Measurements from ENCODE around the gene CSF1. TPM values are rescaled to one million over a fixed set of nuclear protein-coding genes. Genes with fewer than 3 reads are reported as not detected.

Gene CSF1
- total and polyA plus RNA-seq, 2 experiments from 2014 or later = 60.0 to 67.9 TPM

- peaks cover 10% of the 10 kb centered on the region; the same call in 1 of the 2 replicates for H3K36me3 ChIP-seq (ENCODE audit: low read depth)
- DNase-seq = no peak
- no peak overlapping the region for H3K9ac ChIP-seq
- H3K4me1 ChIP-seq (ENCODE audit: insufficient read depth) = peaks cover 29% of the 10 kb centered on the region
- H3K9me3 ChIP-seq (ENCODE audit: low read depth) = peaks cover 4% of the 10 kb centered on the region
- no peaks in the 10 kb centered on the region for H3K9me2 ChIP-seq (ENCODE audit: insufficient read depth)
- H4K20me1 ChIP-seq (ENCODE audit: insufficient read depth) = no peaks in the 10 kb centered on the region
- H2AFZ ChIP-seq = no peak overlapping the region
- H3K79me2 ChIP-seq (ENCODE audit: insufficient read depth) = no peaks in the 10 kb centered on the region
- H3K4me2 ChIP-seq (ENCODE audit: unreplicated experiment) = no peak overlapping the region
- in situ Hi-C loops (cut with MboI) = no loop called here
- 89 to 95% methylated on average over 5 of the region's 5 CpGs for WGBS, 2 experiments (ENCODE audit: low coverage in 1 of 2, low lambda C conversion rate in 2 of 2, missing lambda C conversion rate in 2 of 2)
- H3K27me3 ChIP-seq (replicated peaks; ENCODE audit: insufficient read depth) = no peaks in the 10 kb centered on the region
- H3K4me3 ChIP-seq = no peak overlapping the region
- TF ChIP-seq EZH2phosphoT487 (IDR thresholded peaks at IDR 0.05; ENCODE audit: insufficient read depth, low read depth) = no peak
- no peak for TF ChIP-seq EZH2 (IDR thresholded peaks at IDR 0.05; ENCODE audit: insufficient read depth, poor library complexity, severe bottlenecking)
- peaks cover 35% of the 10 kb centered on the region for H3F3A ChIP-seq (ENCODE audit: insufficient read depth)
- no peak overlapping the region for H3K27ac ChIP-seq
These were observed 22.0 kb downstream of the CSF1 start for GRCh38 chr1:109932679-109933078.

GRCh38 chr1:109933856-109934711 lies 23.4 kb downstream of the CSF1 start:
- 13 to 16% methylated on average over 10 of the region's 10 CpGs for WGBS, 2 experiments (ENCODE audit: low coverage in 1 of 2, low lambda C conversion rate in 2 of 2, missing lambda C conversion rate in 2 of 2)
- Histone ChIP-seq H2AFZ (peak overlapping the region; percentile 20; the same call in 1 of the 2 replicates), H3K27me3 (replicated peaks; ENCODE audit: insufficient read depth) (no peaks in the 10 kb centered on the region), H3K36me3 (ENCODE audit: low read depth) (peaks cover 6% of the 10 kb centered on the region; the same call in 1 of the 2 replicates), H3K4me1 (ENCODE audit: insufficient read depth) (peaks cover 21% of the 10 kb centered on the region), H3K27ac (peak overlapping the region; percentile 59), H3K9ac (peak overlapping the region; percentile 14; the same call in 1 of the 2 replicates), H3K9me2 (ENCODE audit: insufficient read depth) (no peaks in the 10 kb centered on the region), H3K9me3 (ENCODE audit: low read depth) (peaks cover 6% of the 10 kb centered on the region), H3K4me2 (ENCODE audit: unreplicated experiment) (peak overlapping the region; percentile 62), H3F3A (ENCODE audit: insufficient read depth) (peaks cover 35% of the 10 kb centered on the region), H3K4me3 (no peak overlapping the region), H3K79me2 (ENCODE audit: insufficient read depth) (no peaks in the 10 kb centered on the region), H4K20me1 (ENCODE audit: insufficient read depth) (no peaks in the 10 kb centered on the region)
- peak; percentile 86 for DNase-seq
- TF ChIP-seq EZH2phosphoT487 (IDR thresholded peaks at IDR 0.05; ENCODE audit: insufficient read depth, low read depth) = no peak
- TF ChIP-seq EZH2 (IDR thresholded peaks at IDR 0.05; ENCODE audit: insufficient read depth, poor library complexity, severe bottlenecking) = no peak
- in situ Hi-C loops (cut with MboI) = no loop called here

DNA sequence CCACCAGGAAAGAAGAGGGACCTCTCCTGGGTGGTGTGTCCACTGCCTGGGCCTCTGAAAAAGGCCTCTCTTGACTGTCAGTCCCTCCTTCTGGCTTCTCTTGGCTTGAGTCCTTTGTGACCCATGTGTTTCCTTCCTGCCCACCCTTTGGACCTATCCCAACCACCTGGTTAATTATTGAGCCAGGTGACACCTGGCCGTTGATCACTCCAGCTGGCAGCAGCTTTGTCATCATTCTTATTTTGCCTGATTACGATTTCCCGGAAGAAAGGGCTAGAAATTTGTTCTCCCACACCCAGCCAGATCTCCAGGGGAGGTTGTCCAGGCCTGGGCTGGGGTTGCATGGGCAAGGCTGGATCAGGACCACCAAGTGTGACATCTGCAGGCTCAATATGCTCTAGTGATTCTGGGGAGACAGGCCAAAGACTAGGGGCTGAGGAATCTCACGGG lies 24.8 kb downstream of the CSF1 start:
- Histone ChIP-seq H3K36me3 (ENCODE audit: low read depth) (no peaks in the 10 kb centered on the region), H3K4me3 (no peak overlapping the region), H3K4me2 (ENCODE audit: unreplicated experiment) (no peak overlapping the region), H4K20me1 (ENCODE audit: insufficient read depth) (no peaks in the 10 kb centered on the region), H3K9ac (no peak overlapping the region), H3K27ac (no peak overlapping the region), H3K9me3 (ENCODE audit: low read depth) (peaks cover 6% of the 10 kb centered on the region), H2AFZ (no peak overlapping the region), H3K79me2 (ENCODE audit: insufficient read depth) (no peaks in the 10 kb centered on the region), H3K27me3 (replicated peaks; ENCODE audit: insufficient read depth) (no peaks in the 10 kb centered on the region), H3K9me2 (ENCODE audit: insufficient read depth) (no peaks in the 10 kb centered on the region), H3K4me1 (ENCODE audit: insufficient read depth) (peaks cover 21% of the 10 kb centered on the region), H3F3A (ENCODE audit: insufficient read depth) (peaks cover 35% of the 10 kb centered on the region)
- TF ChIP-seq EZH2phosphoT487 (IDR thresholded peaks at IDR 0.05; ENCODE audit: insufficient read depth, low read depth) (no peak), EZH2 (IDR thresholded peaks at IDR 0.05; ENCODE audit: insufficient read depth, poor library complexity, severe bottlenecking) (no peak)
- no peak for DNase-seq
- 59 to 70% methylated on average over 4 of the region's 4 CpGs for WGBS, 2 experiments (ENCODE audit: low coverage in 1 of 2, low lambda C conversion rate in 2 of 2, missing lambda C conversion rate in 2 of 2)
- in situ Hi-C loops (cut with MboI) = no loop called here

GRCh38 chr1:109937738-109938137 lies 27.1 kb downstream of the CSF1 start:
- H3F3A ChIP-seq (ENCODE audit: insufficient read depth) = peaks cover 21% of the 10 kb centered on the region
- in situ Hi-C loops (cut with MboI) = no loop called here
- H3K9me2 ChIP-seq (ENCODE audit: insufficient read depth) = no peaks in the 10 kb centered on the region
- H3K79me2 ChIP-seq (ENCODE audit: insufficient read depth) = no peaks in the 10 kb centered on the region
- no peak overlapping the region for H3K9ac ChIP-seq
- DNase-seq = no peak
- no peaks in the 10 kb centered on the region for H3K36me3 ChIP-seq (ENCODE audit: low read depth)
- no peak for TF ChIP-seq EZH2 (IDR thresholded peaks at IDR 0.05; ENCODE audit: insufficient read depth, poor library complexity, severe bottlenecking)
- no peak for TF ChIP-seq EZH2phosphoT487 (IDR thresholded peaks at IDR 0.05; ENCODE audit: insufficient read depth, low read depth)
- 91 to 94% methylated on average over 1 of the region's 1 CpG for WGBS, 2 experiments (ENCODE audit: low coverage in 1 of 2, low lambda C conversion rate in 2 of 2, missing lambda C conversion rate in 2 of 2)
- H3K4me2 ChIP-seq (ENCODE audit: unreplicated experiment) = no peak overlapping the region
- no peak overlapping the region for H3K4me3 ChIP-seq
- no peak overlapping the region for H3K27ac ChIP-seq
- no peaks in the 10 kb centered on the region for H3K27me3 ChIP-seq (replicated peaks; ENCODE audit: insufficient read depth)
- no peaks in the 10 kb centered on the region for H4K20me1 ChIP-seq (ENCODE audit: insufficient read depth)
- H3K9me3 ChIP-seq (ENCODE audit: low read depth) = peaks cover 6% of the 10 kb centered on the region
- H3K4me1 ChIP-seq (ENCODE audit: insufficient read depth) = peaks cover 21% of the 10 kb centered on the region
- no peak overlapping the region for H2AFZ ChIP-seq

All from GM23248 (cell line).